DND-41 (cell line): ENCODE results near the gene DIS3L2.

Experiments used
- ATAC-seq: fragments of 200-7000 bp; cut with Tn5 transposase; 3 replicates; pipeline ENCODE4 v1.9.1; 2021; ENCODE audit warnings: low read depth; ENCODE audit not compliant: insufficient read depth
- DNase-seq: peaks from one replicate; pipeline ENCODE4 v3.0.0-alpha.2; 2020
- H2AFZ ChIP-seq: 2 replicates; pipeline ENCODE4 v1.6.0; 2012; ENCODE audit warnings: low read depth, low read length
- H3K27ac ChIP-seq: 2 replicates; pipeline ENCODE4 v1.5.1; 2012; ENCODE audit warnings: low read length, inconsistent platforms
- H3K27me3 ChIP-seq: fragments of 200-600 bp; sonication (generic); 2 replicates; pipeline ENCODE4 v1.6.0; 2012; ENCODE audit warnings: low read length, mild to moderate bottlenecking, inconsistent platforms; ENCODE audit not compliant: insufficient read depth, poor library complexity
- H3K36me3 ChIP-seq: 2 replicates; pipeline ENCODE4 v1.5.1; 2012; ENCODE audit warnings: low read length, inconsistent platforms; ENCODE audit not compliant: insufficient read depth
- H3K4me1 ChIP-seq: 2 replicates; pipeline ENCODE4 v1.5.1; 2012; ENCODE audit warnings: mild to moderate bottlenecking, low read length; ENCODE audit not compliant: insufficient read depth
- H3K4me2 ChIP-seq: 2 replicates; pipeline ENCODE4 v1.6.0; 2012; ENCODE audit warnings: mild to moderate bottlenecking, moderate library complexity, low read length, inconsistent platforms; ENCODE audit not compliant: insufficient read depth
- H3K4me3 ChIP-seq, 2 experiments: fragments of 200-600 bp in 1 of 2; shearing (Covaris generic) in 1 of 2; 2 replicates each; pipeline ENCODE4 v1.5.1; 2012 to 2016; ENCODE audit warnings: inconsistent platforms in 2 of 2, low read length in 2 of 2, mild to moderate bottlenecking in 2 of 2, low read depth in 1 of 2, moderate library complexity in 1 of 2
- H3K79me2 ChIP-seq: 2 replicates; pipeline ENCODE4 v1.6.0; 2012; ENCODE audit warnings: low read length, inconsistent platforms; ENCODE audit not compliant: insufficient read depth
- H3K9ac ChIP-seq: 2 replicates; pipeline ENCODE4 v1.6.0; 2012; ENCODE audit warnings: low read depth, mild to moderate bottlenecking, inconsistent platforms, low read length, moderate library complexity
- H3K9me3 ChIP-seq: 2 replicates; pipeline ENCODE4 v1.5.1; 2012; ENCODE audit warnings: low read length, moderate library complexity, mild to moderate bottlenecking, inconsistent platforms; ENCODE audit not compliant: insufficient read depth, severe bottlenecking
- H4K20me1 ChIP-seq: 2 replicates; pipeline ENCODE4 v1.6.0; 2012; ENCODE audit warnings: low read length; ENCODE audit not compliant: insufficient read depth
- EZH2 ChIP-seq: IDR thresholded peaks from 3 replicates; pipeline ENCODE4 v1.6.1; 2012; ENCODE audit warnings: borderline replicate concordance, low read depth, mild to moderate bottlenecking, moderate library complexity, low read length, inconsistent platforms; ENCODE audit not compliant: severe bottlenecking
- TF ChIP-seq, protein P1 (sequence below): IDR thresholded peaks from 2 replicates; pipeline ENCODE4 v1.5.1; 2012; ENCODE audit warnings: borderline replicate concordance, low read length, moderate library complexity, mild to moderate bottlenecking; ENCODE audit not compliant: poor library complexity, severe bottlenecking; ENCODE audit errors: extremely low read depth

Gene DIS3L2

DNA sequence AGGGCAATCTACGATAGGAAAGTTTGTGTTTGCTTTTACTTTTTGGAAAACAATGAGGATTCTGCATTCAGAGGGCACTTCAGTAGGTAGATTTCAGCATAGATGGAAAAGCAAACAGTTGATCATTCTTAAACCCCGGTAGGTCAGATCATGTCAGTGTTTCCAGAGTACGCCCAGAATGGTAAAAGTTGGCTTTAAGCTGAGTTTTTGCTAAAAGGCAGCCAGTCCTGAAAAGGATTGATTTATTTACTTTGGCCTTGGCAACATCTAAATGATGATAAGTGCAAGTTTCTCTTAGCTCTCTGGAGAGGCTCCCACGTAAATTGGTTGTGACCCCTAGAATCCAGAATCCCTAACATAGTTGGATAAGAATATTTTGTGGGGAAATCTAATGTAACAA, 168.0 kb downstream of the DIS3L2 start:
- H3K9me3 ChIP-seq = no peaks in the 10 kb centered on the region
- H3K79me2 ChIP-seq = no peaks in the 10 kb centered on the region
- H3K4me1 ChIP-seq = peaks cover 5% of the 10 kb centered on the region
- TF ChIP-seq, protein P1, sequence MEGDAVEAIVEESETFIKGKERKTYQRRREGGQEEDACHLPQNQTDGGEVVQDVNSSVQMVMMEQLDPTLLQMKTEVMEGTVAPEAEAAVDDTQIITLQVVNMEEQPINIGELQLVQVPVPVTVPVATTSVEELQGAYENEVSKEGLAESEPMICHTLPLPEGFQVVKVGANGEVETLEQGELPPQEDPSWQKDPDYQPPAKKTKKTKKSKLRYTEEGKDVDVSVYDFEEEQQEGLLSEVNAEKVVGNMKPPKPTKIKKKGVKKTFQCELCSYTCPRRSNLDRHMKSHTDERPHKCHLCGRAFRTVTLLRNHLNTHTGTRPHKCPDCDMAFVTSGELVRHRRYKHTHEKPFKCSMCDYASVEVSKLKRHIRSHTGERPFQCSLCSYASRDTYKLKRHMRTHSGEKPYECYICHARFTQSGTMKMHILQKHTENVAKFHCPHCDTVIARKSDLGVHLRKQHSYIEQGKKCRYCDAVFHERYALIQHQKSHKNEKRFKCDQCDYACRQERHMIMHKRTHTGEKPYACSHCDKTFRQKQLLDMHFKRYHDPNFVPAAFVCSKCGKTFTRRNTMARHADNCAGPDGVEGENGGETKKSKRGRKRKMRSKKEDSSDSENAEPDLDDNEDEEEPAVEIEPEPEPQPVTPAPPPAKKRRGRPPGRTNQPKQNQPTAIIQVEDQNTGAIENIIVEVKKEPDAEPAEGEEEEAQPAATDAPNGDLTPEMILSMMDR = no peak
- TF ChIP-seq EZH2 = no peak
- DNase-seq (no peak), ATAC-seq (no peak)
- H3K4me2 ChIP-seq = no peak overlapping the region
- H3K27me3 ChIP-seq = no peaks in the 10 kb centered on the region
- H2AFZ ChIP-seq = no peak overlapping the region
- H3K9ac ChIP-seq = no peak overlapping the region
- H4K20me1 ChIP-seq = no peaks in the 10 kb centered on the region
- H3K27ac ChIP-seq = peak overlapping the region; percentile 47
- H3K36me3 ChIP-seq = peaks cover 35% of the 10 kb centered on the region
- H3K4me3 ChIP-seq = no peak overlapping the region

DNA sequence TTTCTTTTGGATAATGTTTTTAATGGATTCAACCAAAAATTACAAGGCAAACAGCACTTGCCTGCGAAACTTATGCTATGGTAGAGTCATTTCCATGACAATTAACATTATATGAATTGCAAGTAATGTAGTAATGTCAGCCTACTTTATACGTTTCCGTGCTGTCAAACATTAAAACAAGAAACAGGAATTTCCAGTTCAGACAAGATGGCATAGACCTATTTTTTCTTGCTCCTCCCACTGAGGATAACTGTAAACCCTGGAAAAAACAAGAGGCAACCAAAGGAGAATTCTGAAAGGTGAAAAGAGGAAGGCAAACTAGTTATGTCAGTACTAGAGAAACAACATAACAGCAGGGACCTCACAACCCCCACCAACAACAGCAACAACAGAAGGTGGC, 170.7 kb downstream of the DIS3L2 start:
- H4K20me1 ChIP-seq = no peaks in the 10 kb centered on the region
- TF ChIP-seq EZH2 = no peak
- TF ChIP-seq, protein P1 = no peak
- no peak for ATAC-seq
- no peak overlapping the region for H3K4me2 ChIP-seq
- no peak for DNase-seq
- no peaks in the 10 kb centered on the region for H3K79me2 ChIP-seq
- H3K27ac ChIP-seq = no peak overlapping the region
- H3K27me3 ChIP-seq = no peaks in the 10 kb centered on the region
- H3K9me3 ChIP-seq = no peaks in the 10 kb centered on the region
- no peak overlapping the region for H2AFZ ChIP-seq
- H3K4me1 ChIP-seq = peaks cover 13% of the 10 kb centered on the region
- peaks cover 42% of the 10 kb centered on the region for H3K36me3 ChIP-seq
- H3K4me3 ChIP-seq = no peak overlapping the region
- H3K9ac ChIP-seq = no peak overlapping the region

DNA sequence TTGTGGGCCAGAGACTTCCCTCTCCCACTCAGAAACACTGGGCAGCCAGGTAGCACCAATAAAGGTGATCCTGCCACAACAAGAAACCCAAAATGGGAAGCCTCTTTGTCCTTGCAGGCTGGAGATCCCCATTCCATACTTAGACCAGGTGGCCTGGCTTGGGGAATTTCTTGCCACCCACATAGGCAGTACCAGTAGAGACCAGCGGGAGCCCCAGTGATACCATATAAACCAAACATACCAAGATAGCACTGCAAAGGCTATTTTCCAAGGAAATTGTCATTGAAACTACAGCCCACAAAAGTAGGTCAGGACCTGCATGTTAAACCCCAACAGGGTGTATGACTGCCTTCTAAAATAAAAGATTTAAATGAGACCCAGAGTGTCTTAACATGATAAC, 171.6 kb downstream of the DIS3L2 start:
- no peak for DNase-seq
- peaks cover 22% of the 10 kb centered on the region for H3K4me1 ChIP-seq
- no peak overlapping the region for H2AFZ ChIP-seq
- no peaks in the 10 kb centered on the region for H4K20me1 ChIP-seq
- H3K4me3 ChIP-seq = no peak overlapping the region
- H3K27me3 ChIP-seq = no peaks in the 10 kb centered on the region
- ATAC-seq = no peak; the same call in 2 of the 3 replicates
- H3K9me3 ChIP-seq = no peaks in the 10 kb centered on the region
- H3K79me2 ChIP-seq = no peaks in the 10 kb centered on the region
- H3K9ac ChIP-seq = no peak overlapping the region
- peaks cover 36% of the 10 kb centered on the region for H3K36me3 ChIP-seq
- TF ChIP-seq, protein P1 = peak; percentile 34
- TF ChIP-seq EZH2 = no peak
- no peak overlapping the region for H3K27ac ChIP-seq
- no peak overlapping the region for H3K4me2 ChIP-seq

DNA sequence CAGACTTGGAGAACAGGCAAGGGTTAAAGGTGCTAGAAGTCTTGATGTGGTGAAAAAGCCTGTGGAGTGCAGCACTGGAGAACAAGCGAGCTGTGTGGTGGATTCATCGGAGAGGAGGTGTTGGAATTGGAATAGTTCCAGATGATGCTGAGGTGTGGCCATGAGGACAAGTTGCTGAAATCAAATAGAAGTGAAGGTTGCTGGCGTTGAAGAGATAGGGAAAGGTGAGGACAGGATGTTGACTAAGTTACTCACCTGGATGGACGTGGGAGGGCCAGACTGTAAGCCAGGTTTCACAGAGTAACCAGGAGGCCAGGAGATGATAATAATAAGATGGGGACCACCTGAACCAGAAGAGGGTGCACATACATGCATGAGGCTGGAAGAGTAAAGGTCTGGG, 173.4 kb downstream of the DIS3L2 start:
- DNase-seq (no peak), ATAC-seq (no peak)
- H3K9me3 ChIP-seq = no peaks in the 10 kb centered on the region
- no peak overlapping the region for H3K27ac ChIP-seq
- H3K27me3 ChIP-seq = no peaks in the 10 kb centered on the region
- no peak overlapping the region for H3K9ac ChIP-seq
- no peaks in the 10 kb centered on the region for H3K79me2 ChIP-seq
- H2AFZ ChIP-seq = no peak overlapping the region
- H3K4me1 ChIP-seq = peaks cover 36% of the 10 kb centered on the region
- no peak overlapping the region for H3K4me3 ChIP-seq
- H3K4me2 ChIP-seq = no peak overlapping the region
- peaks cover 36% of the 10 kb centered on the region for H3K36me3 ChIP-seq
- TF ChIP-seq, protein P1 = no peak
- no peak for TF ChIP-seq EZH2
- no peaks in the 10 kb centered on the region for H4K20me1 ChIP-seq
